Common myeloid progenitor, CD34-positive (primary cell): Measurements from ENCODE around the gene MISFA.

Experiments
- CTCF ChIA-PET: fragments of 350-600 bp; sonication (Branson Sonifier 250); formaldehyde crosslinking; loops from one replicate; lab custom pipeline; 2021; ENCODE audit warnings: antibody characterized with exemption; lab: Charles Lee
- POLR2A ChIA-PET: fragments of 350-600 bp; sonication (Branson Sonifier 250); formaldehyde crosslinking; loops from one replicate; lab custom pipeline; 2021; ENCODE audit warnings: antibody characterized with exemption; lab: Charles Lee
- DNase-seq, 3 donors: peaks; one replicate each; pipeline versions ENCODE4 v3.0.0 to v3.0.0-alpha.2; 2013
- H3K27ac ChIP-seq, 2 experiments: 1 replicate in 1 of 2; 2 replicates in 1 of 2; pipeline ENCODE4 v1.7.0; 2013; ENCODE audit warnings: inconsistent platforms in 2 of 2, low read length in 2 of 2, mild to moderate bottlenecking in 2 of 2, low read depth in 1 of 2, moderate library complexity in 1 of 2; ENCODE audit not compliant: severe bottlenecking in 2 of 2, insufficient read depth in 1 of 2, poor library complexity in 1 of 2
- H3K27me3 ChIP-seq, 5 experiments: replicated peaks in 2 of 5; 1 replicate in 3 of 5; 2 replicates in 2 of 5; pipeline versions ENCODE4 v1.6.1 to v1.7.0; 2013; ENCODE audit warnings: low read length in 4 of 5, mild to moderate bottlenecking in 2 of 5, moderate library complexity in 2 of 5, inconsistent platforms in 1 of 5; ENCODE audit not compliant: insufficient read depth in 5 of 5, control insufficient read depth in 4 of 5
- H3K36me3 ChIP-seq, 4 experiments: 1 replicate in 2 of 4; 2 replicates in 2 of 4; pipeline versions ENCODE4 v1.6.1 to v1.7.0; 2013; ENCODE audit warnings: low read length in 3 of 4, control low read depth in 1 of 4, mild to moderate bottlenecking in 1 of 4; ENCODE audit not compliant: control insufficient read depth in 4 of 4, insufficient read depth in 4 of 4
- H3K4me1 ChIP-seq, 4 experiments: 1 replicate in 3 of 4; 2 replicates in 1 of 4; pipeline versions ENCODE4 v1.6.1 to v1.7.1; 2013; ENCODE audit warnings: low read length in 3 of 4, mild to moderate bottlenecking in 3 of 4, control low read depth in 1 of 4, inconsistent platforms in 1 of 4, moderate library complexity in 1 of 4; ENCODE audit not compliant: control insufficient read depth in 4 of 4, insufficient read depth in 4 of 4; ENCODE audit errors: control extremely low read depth in 1 of 4
- H3K4me3 ChIP-seq, 7 experiments: 1 replicate in 4 of 7; 2 replicates in 3 of 7; pipeline versions ENCODE4 v1.5.1 to v1.7.0; 2013; ENCODE audit warnings: mild to moderate bottlenecking in 7 of 7, low read length in 6 of 7, moderate library complexity in 6 of 7, inconsistent platforms in 2 of 7, low read depth in 2 of 7, control low read depth in 1 of 7; ENCODE audit not compliant: insufficient read depth in 4 of 7, control insufficient read depth in 1 of 7; ENCODE audit errors: extremely low read depth in 1 of 7
- H3K9me3 ChIP-seq, 5 experiments: 1 replicate in 4 of 5; 2 replicates in 1 of 5; pipeline versions ENCODE4 v1.6.1 to v1.7.1; 2013; ENCODE audit warnings: low read length in 4 of 5, mild to moderate bottlenecking in 2 of 5, inconsistent platforms in 1 of 5, low read depth in 1 of 5, moderate library complexity in 1 of 5; ENCODE audit not compliant: control insufficient read depth in 4 of 5, insufficient read depth in 2 of 5; ENCODE audit errors: control extremely low read depth in 1 of 5
- WGBS: methylation state at CpG from one replicate; pipeline ENCODE4 v1.1.5; 2013; ENCODE audit not compliant: insufficient coverage; 5-methylcytosine and 5-hydroxymethylcytosine counted together

Gene MISFA

GRCh38 chr11:18617688-18618341 lies 18.2 kb downstream of the MISFA start:
- H3K4me3 ChIP-seq: peak overlapping the region in 4 of 7 experiments; percentile 32 to 59 (median 45)

DNA sequence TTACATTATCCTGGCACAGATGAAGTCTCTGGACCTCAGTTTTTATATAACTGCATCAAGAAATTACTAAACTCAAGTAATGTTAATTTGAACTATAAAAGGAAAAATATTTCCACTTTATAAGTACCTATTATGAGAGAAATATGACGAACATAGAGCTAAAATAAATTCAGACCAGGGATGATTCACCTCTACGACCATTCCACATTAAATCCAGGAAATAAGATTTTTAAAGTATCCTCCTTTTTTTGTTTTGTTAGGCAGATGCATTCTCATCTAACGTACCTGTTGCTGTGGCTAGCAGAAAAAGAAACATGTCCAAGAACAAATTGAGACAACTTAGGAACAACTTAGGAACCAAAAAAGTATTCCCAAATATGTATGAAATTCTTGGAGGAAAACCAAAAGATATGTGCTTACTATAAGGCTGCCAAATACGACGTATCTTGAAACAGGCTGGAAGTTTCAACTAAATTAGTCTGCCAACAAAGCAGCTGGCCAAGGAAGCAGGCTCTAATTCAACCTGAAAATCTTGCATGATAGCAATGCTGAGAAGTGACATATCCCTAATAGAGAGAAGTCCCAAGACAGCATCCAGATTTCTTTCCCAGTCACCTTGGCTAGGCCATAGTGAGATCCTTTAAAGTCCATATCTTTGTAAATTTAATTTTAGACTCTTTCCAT lies 18.9 kb downstream of the MISFA start:
- Histone ChIP-seq H3K4me1 (peaks cover 25 to 46% (median 37%) of the 10 kb centered on the region in 4 experiments), H3K27me3 (no peaks in the 10 kb centered on the region), H3K36me3 (peaks cover 2 to 18% (median 15%) of the 10 kb centered on the region in 4 experiments), H3K4me3 (peak overlapping the region in 2 of 7 experiments; percentile 40 to 59), H3K9me3 (peaks cover 0 to 1% (median 0%) of the 10 kb centered on the region in 5 experiments), H3K27ac (peak overlapping the region in 1 of 2 experiments; percentile 55)
- ChIA-PET CTCF (interaction anchor here (0.8 to 2.1 kb wide), 4 partner anchors 15 to 105 kb away, joined by 3 to 6 read pairs (median 4); partner anchors contain the start of gene SPTY2D1), POLR2A (interaction anchor here (0.6 to 0.9 kb wide), 2 partner anchors 16 to 23 kb away, joined by 3 to 5 read pairs; partner anchors contain the start of gene SPTY2D1)
- no peak for DNase-seq
- 82% methylated on average over 3 of the region's 5 CpGs for WGBS

More at GRCh38 chr11:18617688-18618341, 18.2 kb downstream of the MISFA start:
- POLR2A ChIA-PET: interaction anchor here (0.9 kb wide), 1 partner anchor 16 kb away, joined by 5 read pairs; the partner anchor contains the start of gene SPTY2D1
- Histone ChIP-seq H3K36me3 (peaks cover 2 to 20% (median 17%) of the 10 kb centered on the region in 4 experiments), H3K27ac (peak overlapping the region in 1 of 2 experiments; percentile 55), H3K4me1 (peaks cover 25 to 46% (median 37%) of the 10 kb centered on the region in 4 experiments), H3K9me3 (no peaks in the 10 kb centered on the region), H3K27me3 (no peaks in the 10 kb centered on the region)
- DNase-seq: peak; percentile 37 to 81 (median 78)
- WGBS: 8% methylated on average over 2 of the region's 10 CpGs
- CTCF ChIA-PET: interaction anchor here (0.8 to 2.1 kb wide), 3 partner anchors 14 to 106 kb away, joined by 3 to 6 read pairs (median 4); partner anchors contain the start of gene SPTY2D1

GRCh38 chr11:18623707-18624106 lies 24.1 kb downstream of the MISFA start:
- CTCF ChIA-PET: interaction anchor here (1.1 kb wide), 1 partner anchor 12 kb away, joined by 3 read pairs; no protein-coding TSS in a partner anchor

DNA sequence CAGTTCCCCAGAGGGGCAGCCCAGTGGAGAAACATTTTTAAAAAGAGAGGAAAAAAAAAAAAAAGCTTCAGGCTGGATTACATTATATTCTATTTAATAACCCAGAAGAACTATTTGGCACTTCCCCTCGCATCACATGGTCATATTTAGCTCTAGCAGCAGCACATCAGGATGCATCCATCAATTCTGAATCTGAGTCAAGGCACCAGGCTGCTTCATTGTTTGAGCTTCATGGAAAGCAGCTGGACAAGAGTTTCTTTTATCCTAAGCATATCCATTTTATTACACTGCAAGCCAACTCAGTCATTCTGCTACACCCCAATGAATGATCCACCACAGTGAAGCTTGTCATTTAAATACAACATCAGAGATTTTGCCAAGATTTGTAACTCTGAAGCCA lies 24.6 kb downstream of the MISFA start:
- WGBS: 100% methylated on average over 1 of the region's 1 CpG
- Histone ChIP-seq H3K4me1 (peaks cover 0 to 5% (median 2%) of the 10 kb centered on the region in 4 experiments), H3K27me3 (no peaks in the 10 kb centered on the region), H3K27ac (no peak overlapping the region), H3K9me3 (peaks cover 0 to 5% (median 0%) of the 10 kb centered on the region in 5 experiments), H3K36me3 (peaks cover 0 to 3% (median 0%) of the 10 kb centered on the region in 4 experiments), H3K4me3 (no peak overlapping the region)
- no peak for DNase-seq
- ChIA-PET POLR2A (no interaction called here), CTCF (interaction anchor here (0.6 to 1.1 kb wide), 2 partner anchors 12 to 1355 kb away, joined by 3 read pairs; no protein-coding TSS in a partner anchor)

More at GRCh38 chr11:18623707-18624106, 24.1 kb downstream of the MISFA start:
- H3K4me3 ChIP-seq: no peak overlapping the region
- H3K9me3 ChIP-seq: peaks cover 0 to 5% (median 0%) of the 10 kb centered on the region in 5 experiments
- POLR2A ChIA-PET: no interaction called here
- no peaks in the 10 kb centered on the region for H3K36me3 ChIP-seq
- H3K4me1 ChIP-seq: peaks cover 2 to 9% (median 7%) of the 10 kb centered on the region in 4 experiments
- no peaks in the 10 kb centered on the region for H3K27me3 ChIP-seq
- no peak overlapping the region for H3K27ac ChIP-seq
- DNase-seq: no peak
- WGBS: 83% methylated on average over 1 of the region's 2 CpGs

DNA sequence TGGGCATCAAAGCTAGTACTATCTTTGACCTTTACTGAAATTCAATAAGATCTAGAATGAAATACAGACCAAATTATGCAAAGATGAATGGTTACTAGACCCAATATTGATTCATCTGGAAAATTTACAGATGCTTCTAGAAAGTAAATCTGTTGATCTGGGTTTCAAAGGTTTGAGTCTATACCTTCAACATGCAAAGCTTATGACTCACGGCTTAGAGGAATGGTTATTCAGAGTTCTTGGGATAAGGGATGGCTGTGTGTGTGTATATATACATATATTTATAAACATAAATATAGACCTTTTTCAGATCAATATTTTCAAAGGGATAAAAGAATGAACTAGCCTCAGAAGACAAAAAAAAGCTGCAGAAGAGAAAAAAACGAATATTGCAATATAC lies 33.3 kb downstream of the MISFA start:
- DNase-seq: no peak
- Histone ChIP-seq H3K4me3 (peak overlapping the region in 5 of 7 experiments; percentile 94 to 99 (median 97)), H3K9me3 (no peaks in the 10 kb centered on the region), H3K4me1 (peaks cover 8 to 20% (median 13%) of the 10 kb centered on the region in 4 experiments), H3K36me3 (peaks cover 0 to 5% (median 0%) of the 10 kb centered on the region in 4 experiments), H3K27me3 (no peaks in the 10 kb centered on the region), H3K27ac (peak overlapping the region in 1 of 2 experiments; percentile 97)
- ChIA-PET CTCF (interaction anchor here (0.9 to 1.2 kb wide), 3 partner anchors 11 to 24 kb away, joined by 4 read pairs; no protein-coding TSS in a partner anchor), POLR2A (no interaction called here)
- 14% methylated on average over 1 of the region's 2 CpGs for WGBS

GRCh38 chr11:18633256-18634139 lies 33.9 kb downstream of the MISFA start:
- Histone ChIP-seq H3K4me1 (peaks cover 8 to 20% (median 13%) of the 10 kb centered on the region in 4 experiments), H3K27me3 (no peaks in the 10 kb centered on the region), H3K27ac (peak overlapping the region; percentile 91 to 97), H3K4me3 (peak overlapping the region; percentile 81 to 99 (median 97)), H3K36me3 (peaks cover 0 to 5% (median 0%) of the 10 kb centered on the region in 4 experiments), H3K9me3 (no peaks in the 10 kb centered on the region)
- ChIA-PET POLR2A (interaction anchor here (0.9 to 1.2 kb wide), 4 partner anchors 12 to 88 kb away, joined by 3 to 5 read pairs (median 3); no protein-coding TSS in a partner anchor), CTCF (interaction anchor here (0.9 to 1.5 kb wide), 9 partner anchors 12 to 238 kb away, joined by 3 to 4 read pairs (median 4); no protein-coding TSS in a partner anchor)
- peak; percentile 13 to 68 (median 51) for DNase-seq
- WGBS: 16% methylated on average over 29 of the region's 31 CpGs
